ENCODE data around the gene CNKSR2. TPM values are rescaled to one million over a fixed set of nuclear protein-coding genes. Genes with fewer than 3 reads are reported as not detected.

CNKSR2 gene
- total and polyA plus RNA-seq, 10 of the 15 experiments (the other 5 are each of a cell fraction or from before 2014, with no cell fraction given) = 0.02 to 0.69 (median 0.18) TPM; not detected in 4

GRCh38 chrX:21374994-21375707 lies 933 bp downstream of the CNKSR2 start (continued):
- TF ChIP-seq CUX1 (IDR thresholded peaks at IDR 0.05; ENCODE audit: insufficient replicate concordance, low read depth, low read length) = no peak

- Histone ChIP-seq H3K27me3 (replicated peaks in 1 of 2; ENCODE audit: control insufficient read depth in 2 of 2, insufficient read depth in 2 of 2, low read length in 1 of 2) (no peaks in the 10 kb centered on the region; a peak in 2 of 4 replicates), H3K27ac (ENCODE audit: control insufficient read depth, insufficient read depth) (no peak overlapping the region), H3K4me2 (ENCODE audit: control insufficient read depth, insufficient read depth) (no peak overlapping the region), H4K20me1 (ENCODE audit: control insufficient read depth, insufficient read depth) (no peaks in the 10 kb centered on the region), H2AFZ (ENCODE audit: control insufficient read depth, low read depth, low read length) (no peak overlapping the region), H3K9me3 (replicated peaks; ENCODE audit: control insufficient read depth, insufficient read depth, low read length) (no peaks in the 10 kb centered on the region), H3K4me1 (ENCODE audit: control insufficient read depth, insufficient read depth, low read length) (no peaks in the 10 kb centered on the region), H3K36me3 (ENCODE audit: control insufficient read depth in 2 of 2, insufficient read depth in 2 of 2, low read length in 1 of 2) (no peaks in the 10 kb centered on the region), H3K9ac (ENCODE audit: control insufficient read depth, insufficient read depth, low read length) (no peak overlapping the region), H3K79me2 (ENCODE audit: control insufficient read depth, insufficient read depth, low read length) (no peaks in the 10 kb centered on the region), H3K4me3 (no peak overlapping the region)
- TF ChIP-seq SIX5 (IDR thresholded peaks at IDR 0.05; ENCODE audit: low read depth, low read length, severe bottlenecking) (no peak), RELB (IDR thresholded peaks at IDR 0.05; ENCODE audit: low read depth) (no peak), SREBF2 (IDR thresholded peaks at IDR 0.05; ENCODE audit: low read length) (no peak), HDGF (IDR thresholded peaks at IDR 0.05) (no peak), IKZF1 (conservative IDR thresholded peaks at IDR 0.05) (no peak), MXI1 (IDR thresholded peaks at IDR 0.05; ENCODE audit: low read depth, low read length) (no peak), ZBTB40 (IDR thresholded peaks at IDR 0.05; ENCODE audit: borderline replicate concordance) (no peak)
- ChIA-PET RAD21 (ENCODE audit: unreplicated experiment) (interaction anchor here (0.7 kb wide), 1 partner anchor 119 kb away, joined by 3 read pairs; no protein-coding TSS in a partner anchor), POLR2A (interaction anchor here (1.0 kb wide), 1 partner anchor 17 kb away, joined by 3 read pairs; no protein-coding TSS in a partner anchor), CTCF (interaction anchor here (1.5 to 2.3 kb wide), 3 partner anchors 9 to 846 kb away, joined by 3 to 10 read pairs (median 6); no protein-coding TSS in a partner anchor), SMC1A (ENCODE audit: uncharacterized antibody, unreplicated experiment) (interaction anchor here (0.6 kb wide), 1 partner anchor 26 kb away, joined by 3 read pairs; no protein-coding TSS in a partner anchor)
- WGBS (ENCODE audit: insufficient coverage, insufficient replicate concordance, low lambda C conversion rate, missing lambda C conversion rate) = 30% methylated on average over 5 of the region's 5 CpGs
- intact Hi-C loops (cut with micrococcal nuclease; ENCODE audit: unreplicated experiment) = no loop called here
- DNase-seq (ENCODE audit: low read depth, low spot score) (no peak), ATAC-seq (no peak), FAIRE-seq (no peak)
- in situ Hi-C loops (cut with MboI) = no loop called here
- BruUV-seq (replicated peaks) = no TSS peak
Measured at GRCh38 chrX:21375708-21376009, 1.4 kb downstream of the CNKSR2 start.

Measured in GM12878 (cell line).